Glomerular visceral epithelial cell (primary cell): ENCODE data around the gene GLYR1.

ENCODE experiments used
- DNase-seq: peaks from one replicate; pipeline ENCODE4 v3.0.0-alpha.2; 2016; ENCODE audit errors: extremely low spot score

GLYR1 gene

DNA sequence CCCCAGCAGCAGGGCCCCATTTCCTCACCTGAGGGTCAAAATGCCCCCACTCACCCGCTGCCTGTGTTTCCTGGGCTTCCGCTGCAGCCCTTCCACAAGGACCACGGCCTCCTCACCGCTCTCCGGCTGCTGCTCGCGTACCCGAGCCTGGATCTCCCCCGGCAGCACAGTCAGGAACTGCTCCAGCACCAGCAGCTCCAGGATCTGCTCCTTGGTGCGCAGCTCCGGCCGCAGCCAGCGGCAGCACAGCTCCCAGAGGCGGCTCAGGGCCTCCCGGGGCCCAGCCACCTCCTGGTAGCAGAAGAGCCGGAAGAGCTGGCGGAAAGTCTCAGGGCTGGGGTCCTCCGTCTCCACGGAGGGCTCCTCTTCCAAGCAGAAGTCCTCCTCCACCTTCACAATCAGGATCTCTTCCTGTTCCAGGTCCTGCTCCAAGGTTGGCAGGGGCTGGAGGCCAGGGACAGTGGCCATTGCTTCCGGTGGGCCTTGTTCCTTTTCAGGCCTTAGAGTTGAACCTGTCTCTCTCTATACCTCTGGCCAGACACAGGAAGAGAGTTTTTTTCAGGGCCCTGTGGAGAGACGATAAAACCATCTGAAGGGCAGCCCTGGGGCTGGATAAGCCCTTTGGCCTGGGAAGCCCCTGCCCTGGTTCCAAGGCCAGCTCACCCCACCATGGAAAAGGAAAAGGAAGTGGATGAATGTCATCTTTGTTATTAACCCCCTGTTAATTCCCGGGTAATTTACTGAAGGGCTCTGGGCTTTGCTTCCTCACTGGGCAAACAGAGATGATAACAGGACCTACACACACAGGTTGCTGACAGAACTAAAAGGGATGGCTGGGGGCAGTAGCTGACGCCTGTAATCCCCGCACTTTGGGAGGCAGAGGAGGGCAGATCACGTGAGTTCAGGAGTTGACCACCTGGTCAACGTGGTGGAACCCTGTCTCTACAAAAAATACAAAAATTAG is 81.3 kb downstream of the GLYR1 start:
- no peak for DNase-seq

DNA sequence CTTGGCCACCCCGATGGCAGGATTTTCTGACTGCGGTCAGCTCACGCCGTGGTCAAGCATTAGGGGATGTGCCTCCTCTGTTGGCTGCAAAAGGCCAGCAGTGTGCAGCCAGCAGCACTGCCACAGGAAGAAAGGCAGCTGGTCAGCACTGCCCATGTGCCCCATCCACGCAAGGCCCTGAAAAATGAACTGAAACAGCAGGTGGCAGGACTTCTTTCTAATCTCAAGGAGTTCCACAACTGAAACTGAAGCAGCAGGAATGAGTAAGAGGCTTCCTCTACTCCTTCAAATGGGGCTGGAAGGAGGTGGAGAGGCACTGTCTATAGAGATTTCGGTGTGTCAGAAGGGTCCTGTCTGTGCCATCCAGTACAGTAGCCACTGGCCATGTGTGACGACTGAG is 83.3 kb downstream of the GLYR1 start:
- no peak for DNase-seq

- DNase-seq = no peak
Measured at GRCh38 chr16:4762205-4762604, 84.9 kb downstream of the GLYR1 start.

- DNase-seq = no peak
Measured at GRCh38 chr16:4760221-4760910, 86.7 kb downstream of the GLYR1 start.

GRCh38 chr16:4755687-4756086 is 91.4 kb downstream of the GLYR1 start:
- no peak for DNase-seq

- DNase-seq = no peak
Measured at GRCh38 chr16:4754865-4755264, 92.2 kb downstream of the GLYR1 start.

DNA sequence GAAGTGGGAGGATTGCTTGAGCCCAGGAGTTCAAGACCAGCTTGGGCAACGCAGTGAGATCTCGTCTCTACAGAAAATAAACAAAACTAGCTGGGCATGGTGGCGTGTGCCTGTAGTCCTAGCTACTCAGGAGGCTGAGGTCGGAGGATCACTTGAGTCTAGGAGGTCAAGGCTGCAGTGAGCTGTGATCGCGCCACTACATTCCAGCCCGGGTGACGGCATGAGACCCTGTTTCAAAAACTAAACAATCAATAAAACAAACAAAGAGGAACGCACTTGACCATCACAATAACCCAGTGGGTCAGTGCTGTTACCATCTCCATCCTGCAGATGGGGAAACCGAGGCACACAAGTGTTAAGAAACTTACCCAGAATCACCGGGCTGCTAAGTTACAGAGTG is 93.9 kb downstream of the GLYR1 start:
- no peak for DNase-seq
